Eye (tissue), 1 donor: ENCODE results near the gene MCEMP1.
A peak's percentile ranks its signal among the peaks of the same experiment; 100 is the strongest.

Experiments
- DNase-seq: peaks from one replicate; pipeline ENCODE4 v3.0.0-alpha.2; 2015

The MCEMP1 gene

DNA sequence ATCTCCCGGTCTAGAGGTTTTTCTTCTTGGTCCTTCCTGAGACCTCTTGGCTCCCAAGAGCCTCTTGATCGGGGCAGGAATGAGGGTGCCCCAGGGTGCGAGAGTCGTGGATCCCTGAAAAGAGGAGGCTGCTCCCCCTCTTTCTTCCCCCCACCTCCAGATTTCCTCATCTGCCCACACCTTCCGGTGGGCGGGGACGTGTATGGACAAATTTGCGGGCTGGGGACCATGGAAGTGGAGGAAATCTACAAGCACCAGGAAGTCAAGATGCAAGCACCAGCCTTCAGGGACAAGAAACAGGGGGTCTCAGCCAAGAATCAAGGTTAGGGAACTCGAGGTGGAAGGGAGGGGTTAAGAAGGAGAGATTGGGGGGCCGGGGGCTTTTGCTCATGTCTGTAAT lies at the start of gene MCEMP1:
Gene MCEMP1 (plus strand): TSS at position 237 of the 400 bp plus-strand sequence. CDS start 31 bp downstream, at position 268.
- no peak for DNase-seq

- DNase-seq, result no peak
Measured at GRCh38 chr19:7627166-7627565, 49.7 kb upstream of the MCEMP1 start.

- no peak for DNase-seq
Measured at GRCh38 chr19:7628589-7629311, 48.1 kb upstream of the MCEMP1 start.

- peak; percentile 100 for DNase-seq
Measured at GRCh38 chr19:7629347-7630054, 47.4 kb upstream of the MCEMP1 start, which contains the start of the genes PET100 and XAB2. Gene PET100, plus strand, starts transcription at chr19:7629793. Its CDS starts 41 bp downstream, at chr19:7629834. Gene XAB2, minus strand, starts transcription at chr19:7629545. Its CDS starts 18 bp downstream, at chr19:7629527.

DNA sequence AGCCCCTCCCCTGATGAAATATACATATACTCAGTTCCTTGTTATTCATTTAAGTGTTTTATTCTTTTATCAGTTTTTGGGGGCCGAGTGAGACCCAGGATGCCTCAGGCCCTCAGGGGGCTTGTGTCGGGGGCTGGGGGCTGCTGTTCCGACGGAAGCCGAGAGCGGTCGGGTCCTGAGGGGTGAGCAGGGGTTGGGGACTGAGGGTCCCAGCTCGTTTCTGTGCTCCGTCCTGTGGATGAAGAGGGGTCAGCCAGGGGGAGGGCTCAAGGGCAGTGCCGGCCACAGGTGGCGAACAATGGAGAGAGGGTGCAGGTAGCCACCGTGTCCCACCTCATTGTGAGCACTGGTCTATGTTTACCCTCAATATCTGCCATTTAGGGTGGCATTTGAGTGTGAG lies 45.3 kb upstream of the MCEMP1 start:
- no peak for DNase-seq

GRCh38 chr19:7632340-7633203 lies 44.3 kb upstream of the MCEMP1 start:
- no peak for DNase-seq

DNA sequence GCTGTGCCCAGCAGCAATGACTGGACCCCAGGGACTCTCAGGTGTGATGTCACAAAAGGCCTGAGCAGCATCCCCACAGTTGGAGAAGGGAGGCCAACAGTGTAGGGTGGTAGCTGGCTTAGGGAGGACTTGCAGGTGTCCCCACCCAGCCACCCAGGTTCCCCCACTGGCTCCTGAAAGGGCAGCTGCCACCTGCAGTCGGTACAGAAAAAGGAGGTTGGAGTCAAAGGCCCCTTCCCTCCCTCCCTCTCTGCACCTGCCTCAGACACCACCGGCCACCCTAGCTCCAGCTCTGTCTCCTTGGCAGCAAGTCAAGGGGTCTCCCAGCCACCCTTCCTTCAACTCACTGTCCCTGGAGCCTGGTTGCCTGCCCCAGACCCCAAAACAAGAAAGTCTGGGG lies 43.2 kb upstream of the MCEMP1 start, which contains the start of gene PCP2:
Gene PCP2 (minus strand): TSS at position 22 of the 400 bp plus-strand sequence. CDS start 262 bp downstream, outside the sequence.
- no peak for DNase-seq

DNA sequence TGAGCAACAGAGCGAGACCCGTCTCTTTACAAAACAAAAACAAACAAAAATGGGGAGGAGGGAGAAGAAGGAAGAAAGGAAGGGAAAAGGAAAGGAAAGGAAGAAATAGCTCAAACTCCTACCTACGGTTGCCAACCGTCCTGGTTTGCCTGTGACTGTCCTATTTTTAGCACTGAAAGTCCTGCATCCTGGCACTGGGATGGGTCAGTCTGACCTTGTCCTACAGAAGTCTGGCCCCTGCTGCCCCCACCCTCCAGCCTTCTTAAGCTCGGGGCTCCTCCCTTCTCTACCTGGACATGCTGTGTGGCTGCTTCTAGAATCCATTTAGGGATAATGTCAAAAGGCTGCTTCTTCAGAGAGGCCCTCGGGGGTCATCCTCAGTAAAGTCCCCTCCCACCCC lies 41.2 kb upstream of the MCEMP1 start:
- no peak for DNase-seq

DNA sequence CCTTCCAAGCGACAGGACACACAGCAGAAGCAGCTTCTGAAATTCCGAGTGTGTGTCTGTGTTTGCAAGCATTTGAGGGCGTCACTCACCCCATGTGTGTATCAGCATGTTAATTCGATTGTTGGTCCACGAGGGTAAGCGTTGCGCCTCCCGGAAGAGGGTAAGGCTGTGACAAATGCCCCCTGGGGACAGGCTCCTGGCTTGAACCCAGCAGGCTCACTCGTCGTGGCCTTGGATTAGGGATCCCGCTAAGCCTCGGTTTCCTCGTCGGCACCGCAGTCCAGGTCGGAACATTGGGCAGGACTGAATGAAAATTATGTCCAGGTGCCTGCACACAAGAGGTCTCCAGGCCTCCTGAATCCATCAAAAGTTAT lies 40.6 kb upstream of the MCEMP1 start:
- no peak for DNase-seq

GRCh38 chr19:7636691-7637373 lies 40.1 kb upstream of the MCEMP1 start, which contains the start of gene STXBP2:
Gene STXBP2, plus strand, starts transcription at chr19:7637110. Its CDS starts 40 bp downstream, at chr19:7637150.
- peak; percentile 48 for DNase-seq

DNA sequence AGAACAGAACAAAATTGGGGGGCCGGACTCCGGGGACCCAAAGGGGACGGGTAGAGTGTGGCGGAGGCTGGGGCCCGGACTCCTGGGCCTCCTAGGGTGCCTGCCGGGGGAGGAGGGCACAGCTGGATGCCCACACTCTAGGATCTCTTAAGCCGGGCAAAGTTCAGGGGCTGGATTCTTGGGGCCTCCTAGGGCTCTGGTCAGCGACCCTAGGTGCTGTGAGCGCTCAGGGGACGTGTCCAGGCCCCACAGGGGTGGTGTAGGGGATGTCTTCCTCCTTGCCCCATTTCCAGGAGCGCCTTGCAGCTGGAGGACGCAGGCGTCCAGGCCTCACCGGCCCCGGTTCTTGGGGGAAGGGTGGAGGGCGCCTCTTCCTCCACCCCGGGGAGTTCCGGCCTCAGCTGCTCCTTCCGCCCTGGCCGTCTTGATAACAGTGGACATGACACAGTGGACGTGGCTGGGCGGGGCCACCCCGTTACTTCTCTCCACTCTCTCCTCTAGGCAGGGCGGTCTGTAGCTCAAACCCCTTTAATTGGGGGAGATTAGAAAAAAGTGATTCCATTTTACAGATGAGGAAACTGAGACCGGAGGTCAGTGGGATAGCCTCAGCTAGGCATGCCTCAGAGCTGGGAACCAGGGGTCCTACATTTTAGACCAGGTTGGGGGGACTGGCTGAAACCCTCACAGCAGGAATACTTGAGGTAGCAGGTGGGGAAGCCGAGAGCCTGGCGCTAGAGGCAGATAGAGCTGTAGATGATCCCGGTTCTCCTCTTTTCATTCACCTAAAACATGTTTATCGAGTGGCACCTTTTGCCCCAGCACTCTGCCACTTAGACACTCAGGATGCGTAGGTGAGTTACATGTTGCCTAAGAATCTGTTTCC lies 39.3 kb upstream of the MCEMP1 start:
- DNase-seq, result no peak

DNA sequence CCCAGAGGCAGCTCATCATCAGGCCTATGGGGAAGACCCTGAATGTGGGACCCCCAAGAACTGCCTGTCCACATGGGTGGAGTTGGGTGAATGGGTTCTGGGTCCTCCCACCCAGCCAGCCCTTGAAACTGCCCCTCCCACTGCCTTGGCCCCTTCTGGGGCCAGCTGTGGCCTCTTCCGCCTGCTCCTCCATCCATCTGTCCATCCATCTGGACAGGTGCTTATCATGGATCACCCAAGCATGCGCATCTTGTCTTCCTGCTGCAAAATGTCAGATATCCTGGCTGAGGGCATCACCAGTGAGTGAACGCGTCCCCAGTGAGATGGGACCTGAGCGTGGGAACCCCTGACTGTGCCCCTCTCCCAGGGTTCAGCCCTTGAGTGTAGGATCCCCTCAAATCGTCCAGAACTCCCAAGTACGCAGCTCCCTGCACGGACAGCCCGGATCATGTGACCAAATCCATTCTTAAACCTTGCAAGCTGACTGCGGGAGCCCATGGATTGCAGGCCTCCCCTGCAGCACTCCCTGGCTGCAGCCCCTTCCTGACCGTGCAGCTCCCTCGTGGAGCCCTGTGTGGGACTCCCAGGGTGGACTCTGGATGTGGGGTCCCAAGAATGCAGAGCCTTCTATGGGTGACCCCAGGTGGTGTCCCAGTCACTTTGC lies 38.0 kb upstream of the MCEMP1 start:
- no peak for DNase-seq

DNA sequence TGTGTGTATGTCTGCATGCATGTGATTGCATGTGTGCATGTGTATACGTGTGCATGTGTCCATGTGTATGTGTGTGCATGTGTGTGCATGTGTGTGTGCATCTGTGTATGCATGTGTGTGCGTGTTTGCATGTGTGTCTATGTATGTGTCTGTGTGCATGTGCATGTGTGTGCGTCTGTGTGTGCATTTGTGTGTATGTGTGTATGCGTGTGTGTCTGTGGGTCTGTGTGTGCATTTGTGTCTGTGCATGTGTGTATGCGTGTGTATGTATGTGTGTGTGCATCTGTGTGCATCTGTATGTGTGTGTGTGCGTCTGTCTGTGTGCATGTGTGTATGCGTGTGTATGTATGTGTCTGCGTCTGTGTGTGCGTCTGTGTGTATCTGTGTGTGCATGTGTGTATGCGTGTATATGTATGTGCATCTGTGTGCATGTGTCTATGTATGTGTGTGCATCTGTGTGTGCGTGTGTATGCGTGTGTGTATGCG lies 37.0 kb upstream of the MCEMP1 start:
- no peak for DNase-seq

DNA sequence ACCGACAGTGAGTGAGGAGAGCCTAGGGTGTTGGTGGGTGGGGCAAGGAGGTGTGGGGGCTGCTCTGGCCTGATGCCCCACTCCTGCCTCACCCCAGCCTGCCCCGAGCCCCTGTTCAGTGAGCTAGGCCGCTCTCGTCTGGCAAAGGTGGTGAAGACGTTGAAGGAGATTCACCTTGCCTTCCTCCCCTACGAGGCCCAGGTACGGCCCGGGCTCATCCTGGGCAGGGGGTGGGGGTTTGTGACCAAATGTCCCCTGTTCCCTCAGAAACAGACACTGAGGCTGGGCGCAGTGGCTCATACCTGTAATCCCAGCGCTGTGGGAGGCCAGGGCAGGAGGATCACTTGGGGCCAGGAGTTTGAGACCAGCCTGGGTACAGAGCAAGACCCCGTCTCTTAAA lies 36.1 kb upstream of the MCEMP1 start:
- no peak for DNase-seq

DNA sequence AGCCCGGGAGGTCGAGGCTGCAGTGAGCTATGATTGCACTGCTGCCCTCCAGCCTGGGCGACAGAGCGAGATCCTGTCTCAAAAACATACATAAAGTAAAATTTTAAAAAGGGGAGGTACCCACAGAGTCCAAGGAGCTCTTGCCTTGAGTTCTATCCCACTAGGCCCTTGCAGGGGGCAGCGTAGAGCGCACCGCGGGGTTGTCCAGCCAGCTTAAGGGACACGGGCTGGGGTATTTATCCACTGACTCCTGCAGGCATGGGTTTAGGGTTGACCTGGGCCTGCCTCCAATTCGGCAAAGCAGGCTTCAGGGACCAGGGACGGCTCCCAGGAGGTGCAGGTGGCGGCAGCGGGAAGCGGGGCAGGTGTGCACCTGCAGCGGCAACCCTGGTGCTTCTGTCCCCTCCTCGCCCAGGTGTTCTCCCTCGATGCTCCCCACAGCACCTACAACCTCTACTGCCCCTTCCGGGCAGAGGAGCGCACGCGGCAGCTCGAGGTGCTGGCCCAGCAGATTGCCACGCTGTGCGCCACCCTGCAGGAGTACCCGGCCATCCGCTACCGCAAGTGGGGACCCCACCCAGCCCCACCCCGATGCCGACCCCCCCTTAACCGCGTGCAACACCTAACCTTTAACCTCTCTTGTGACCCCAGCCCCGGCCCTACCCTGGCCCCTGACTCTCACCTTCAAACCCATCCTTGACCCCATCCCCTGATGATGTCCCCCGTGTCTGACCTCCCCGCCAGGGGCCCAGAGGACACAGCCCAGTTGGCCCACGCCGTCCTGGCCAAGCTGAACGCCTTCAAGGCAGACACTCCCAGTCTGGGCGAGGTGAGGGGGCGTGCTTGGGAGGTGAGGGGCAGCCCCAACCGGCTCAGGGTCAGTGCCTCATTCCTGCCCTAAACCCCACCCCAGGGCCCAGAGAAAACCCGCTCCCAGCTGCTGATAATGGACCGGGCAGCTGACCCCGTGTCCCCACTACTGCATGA lies 35.3 kb upstream of the MCEMP1 start:
- DNase-seq, result no peak

DNA sequence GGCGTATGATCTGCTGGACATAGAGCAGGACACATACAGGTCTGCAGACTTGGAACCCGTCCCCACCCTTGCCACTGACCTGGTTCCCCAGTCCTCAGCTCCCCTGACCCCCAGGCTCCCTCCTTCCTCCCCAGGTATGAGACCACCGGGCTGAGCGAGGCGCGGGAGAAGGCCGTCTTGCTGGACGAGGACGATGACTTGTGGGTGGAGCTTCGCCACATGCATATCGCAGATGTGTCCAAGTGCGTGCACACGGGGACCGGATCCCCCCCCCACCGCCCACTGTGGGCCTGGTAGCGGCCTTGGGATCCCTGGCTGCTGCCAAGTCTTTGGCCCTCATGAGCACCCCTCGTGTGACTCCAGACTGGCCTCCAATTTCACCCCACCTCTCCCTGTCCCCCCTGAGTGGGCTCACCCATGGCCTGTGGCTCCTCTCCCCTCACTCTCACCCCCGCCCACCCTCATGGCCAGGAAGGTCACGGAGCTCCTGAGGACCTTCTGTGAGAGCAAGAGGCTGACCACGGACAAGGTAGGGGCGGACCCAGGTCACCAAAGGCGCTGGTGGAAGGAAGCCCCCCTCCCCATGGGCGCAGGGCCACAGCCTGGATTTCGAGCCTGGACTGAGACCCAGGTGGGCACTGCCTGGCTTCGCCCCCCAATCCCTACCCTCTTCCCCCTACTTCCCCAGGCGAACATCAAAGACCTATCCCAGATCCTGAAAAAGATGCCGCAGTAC lies 34.4 kb upstream of the MCEMP1 start:
- DNase-seq, result no peak

- DNase-seq, result no peak
Measured at GRCh38 chr19:7643031-7643415, 33.9 kb upstream of the MCEMP1 start.
